Prostate gland (tissue), 2 donors: Measurements from ENCODE around the gene DEGS2.

Experiments
- CTCF ChIP-seq, 4 experiments: fragments of 200-600 bp in 2 of 4; fragments of 450-650 bp in 2 of 4; sonication (generic) in 2 of 4; IDR thresholded peaks; 1 replicate in 3 of 4; 2 replicates in 1 of 4; pipeline ENCODE4 v1.5.1; 2016 to 2019; ENCODE audit warnings: antibody characterized with exemption in 4 of 4, mild to moderate bottlenecking in 2 of 4, moderate library complexity in 2 of 4
- POLR2A ChIP-seq: fragments of 450-650 bp; IDR thresholded peaks from one replicate; pipeline ENCODE4 v1.6.1; 2016; ENCODE audit warnings: antibody characterized with exemption, mild to moderate bottlenecking
- POLR2AphosphoS5 ChIP-seq: sonication (generic); formaldehyde crosslinking; IDR thresholded peaks from one replicate; pipeline ENCODE4 v1.6.1; 2017; ENCODE audit warnings: antibody characterized with exemption

GRCh38 chr14:100100032-100100703 lies 59.3 kb downstream of the DEGS2 start:
- no peak for TF ChIP-seq POLR2AphosphoS5
- TF ChIP-seq CTCF (IDR thresholded peaks at IDR 0.05), result no peak
- no peak for TF ChIP-seq POLR2A
